Measurements from ENCODE around the gene DMAC2L.

GRCh38 chr14:50352584-50352983 lies 40.5 kb downstream of the DMAC2L start:
- no peak for TF ChIP-seq CTCF (IDR thresholded peaks at IDR 0.05)
- no peak for TF ChIP-seq POLR2A (IDR thresholded peaks at IDR 0.05)
